Dermis microvascular lymphatic vessel endothelial cell (primary cell): ENCODE results near the gene TUG1. TPM values are rescaled to one million over a fixed set of nuclear protein-coding genes. Genes with fewer than 3 reads are reported as not detected.

Experiments used
- DNase-seq, 2 donors: peaks; one replicate each; pipeline versions ENCODE4 v3.0.0 to v3.0.0-alpha.2; 2010; ENCODE audit warnings: low read depth in 2 of 2
- total RNA-seq: library from RNA; depleted of rRNA; stranded (reverse); fragments of >200 nt; gene quantifications from 2 replicates; pipeline ENCODE4 v1.2.1, GENCODE V29; 2014

TUG1 gene
- total RNA-seq, 1 donor from 2014 or later = 32.0 TPM

DNA sequence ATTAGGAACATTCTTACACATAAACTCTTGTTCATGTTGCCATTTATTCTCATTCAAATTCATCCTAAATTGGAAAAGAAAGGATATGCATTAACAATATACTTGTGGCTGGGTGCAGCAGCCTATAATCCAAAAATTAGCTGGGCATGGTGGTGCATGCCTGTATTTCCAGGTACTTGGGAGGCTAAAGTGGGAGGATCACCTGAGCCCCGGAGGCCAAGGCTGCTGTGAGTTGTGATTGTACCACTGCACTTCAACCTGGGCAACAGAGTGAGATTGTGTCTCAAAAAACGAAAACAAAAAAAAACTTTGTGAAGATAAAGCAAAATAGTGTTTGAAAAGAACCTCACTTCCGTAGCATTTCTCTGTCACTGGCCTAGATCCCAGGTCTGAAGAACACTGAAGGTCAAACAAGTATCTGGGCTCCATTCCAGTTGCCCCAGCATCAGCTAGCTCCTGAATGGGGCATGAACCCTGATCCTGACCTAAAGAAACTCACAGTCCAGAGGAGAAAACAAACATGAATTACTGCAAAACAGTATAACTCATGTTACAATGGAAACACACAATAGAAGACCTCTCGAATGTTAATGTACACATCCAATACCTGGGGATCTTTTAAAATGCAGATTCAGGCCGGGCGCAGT, 32.2 kb downstream of the TUG1 start:
- no peak for DNase-seq

DNA sequence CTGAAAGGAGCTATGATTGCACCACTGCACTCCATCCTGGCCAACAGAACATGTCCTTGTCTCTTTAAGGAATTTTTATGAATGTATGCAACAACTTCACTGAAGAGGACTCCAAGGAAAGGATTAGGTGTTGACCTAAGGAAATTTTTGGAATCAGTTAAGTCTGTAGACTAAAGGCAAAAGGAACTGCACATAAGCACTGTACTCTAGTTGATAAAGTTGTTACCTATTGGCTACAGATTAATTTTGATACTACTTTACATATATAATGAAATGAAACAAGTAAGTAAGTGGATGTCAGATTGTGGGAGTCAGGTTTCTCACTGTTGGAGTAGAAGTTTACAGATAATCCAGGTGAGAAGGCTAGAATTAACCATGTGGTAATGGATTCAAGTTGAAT, 36.5 kb downstream of the TUG1 start:
- DNase-seq = no peak

DNA sequence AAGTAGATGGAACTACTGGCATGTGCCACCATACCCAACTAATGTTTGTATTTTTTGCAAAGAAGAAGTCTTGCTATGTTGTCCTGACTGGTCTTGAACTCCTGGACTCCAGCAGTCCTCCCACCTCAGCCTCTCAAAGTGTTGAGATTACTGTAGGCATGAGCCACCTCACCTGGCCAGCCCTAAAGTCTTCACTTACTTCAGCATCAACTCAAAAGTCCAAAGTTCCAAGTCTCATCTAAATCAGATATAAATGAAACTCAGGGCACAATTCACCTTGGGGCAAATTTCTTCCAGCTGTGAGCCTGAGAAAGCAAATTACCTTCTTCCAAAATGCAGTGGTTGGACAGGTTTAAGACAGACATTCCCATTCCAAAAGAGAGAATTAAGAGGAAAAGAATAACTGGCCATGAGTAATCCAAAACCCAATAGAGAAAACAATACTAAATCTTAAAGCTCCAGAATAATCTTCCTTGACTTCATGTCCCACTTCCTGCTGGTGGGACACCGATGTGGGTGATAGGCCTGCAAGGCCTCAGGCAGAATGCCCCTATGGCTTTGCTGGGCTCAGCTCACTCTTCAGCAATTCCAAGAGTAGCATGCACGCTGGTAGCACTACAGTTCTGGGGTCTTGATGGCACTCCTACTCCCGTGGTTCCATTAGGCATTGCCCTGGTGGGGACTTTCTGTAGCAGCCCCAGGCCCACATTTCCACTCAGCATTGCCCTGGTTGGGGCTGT, 50.3 kb downstream of the TUG1 start:
- DNase-seq = no peak

DNA sequence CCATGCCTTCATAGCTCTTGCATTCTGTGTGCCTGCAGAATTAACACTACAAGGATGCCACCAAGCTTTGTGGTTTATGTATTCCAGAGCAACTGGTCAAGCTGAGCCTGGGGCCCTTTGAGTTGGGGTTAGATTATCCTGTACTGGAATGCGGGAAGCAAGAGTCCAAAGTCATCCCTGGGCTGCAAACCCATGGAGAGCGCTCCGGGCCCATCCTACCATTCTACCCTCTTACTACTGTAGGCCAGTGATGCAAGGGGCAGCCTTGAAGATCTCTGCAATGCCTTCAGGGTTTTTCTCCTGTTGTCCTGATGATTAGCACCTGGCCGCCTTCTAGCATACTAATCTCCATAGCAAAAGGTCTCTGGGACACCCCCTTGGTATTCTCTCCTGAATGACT, 51.3 kb downstream of the TUG1 start:
- no peak for DNase-seq

DNA sequence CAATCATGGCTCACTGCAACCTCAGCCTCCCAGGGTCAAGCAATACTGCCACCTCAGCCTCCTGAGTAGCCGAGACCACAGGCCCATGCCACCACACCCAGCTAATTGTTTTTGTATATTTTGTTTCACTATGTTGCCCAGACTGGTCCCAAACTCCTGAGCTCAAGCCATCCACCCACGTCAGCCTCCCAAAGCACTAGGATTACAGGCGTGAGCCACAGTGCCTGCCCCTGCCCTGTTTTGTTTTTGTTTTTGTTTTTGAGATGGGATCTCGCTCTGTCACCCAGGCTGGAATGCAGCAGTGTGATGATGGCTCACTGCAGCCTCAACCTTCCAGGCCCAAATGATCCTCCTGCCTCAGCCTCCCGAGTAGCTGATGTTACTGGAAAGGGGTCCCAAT, 53.5 kb downstream of the TUG1 start:
- DNase-seq = no peak

Other genes starting within 250 kb of the TUG1 start
- gene MORC2, start 491 bp upstream of the TUG1 start, total RNA-seq = 12.6 and 15.8 TPM in 2 replicates
- gene SMTN, start 112.1 kb downstream of the TUG1 start, total RNA-seq = 133 and 160 TPM in 2 replicates
- gene SELENOM, start 138.3 kb downstream of the TUG1 start, total RNA-seq = 21.1 and 23.3 TPM in 2 replicates
- gene INPP5J, start 153.7 kb downstream of the TUG1 start, total RNA-seq = 0.13 and 0.25 TPM in 2 replicates
- gene PLA2G3, start 171.2 kb downstream of the TUG1 start, total RNA-seq = under 0.01 TPM in 1 of 2 replicates, not detected in the other
- 25.8 and 39.3 TPM in 2 replicates for gene RNF185, start 190.9 kb downstream of the TUG1 start, total RNA-seq
- 75.9 and 78.9 TPM in 2 replicates for gene LIMK2, start 243.0 kb downstream of the TUG1 start, total RNA-seq